ENCODE data around the gene CACNA2D1. TPM values are rescaled to one million over a fixed set of nuclear protein-coding genes. Genes with fewer than 3 reads are reported as not detected.

CACNA2D1 gene
- total and polyA plus RNA-seq, 4 donors, result 4.5 to 40.7 (median 24.3) TPM

DNA sequence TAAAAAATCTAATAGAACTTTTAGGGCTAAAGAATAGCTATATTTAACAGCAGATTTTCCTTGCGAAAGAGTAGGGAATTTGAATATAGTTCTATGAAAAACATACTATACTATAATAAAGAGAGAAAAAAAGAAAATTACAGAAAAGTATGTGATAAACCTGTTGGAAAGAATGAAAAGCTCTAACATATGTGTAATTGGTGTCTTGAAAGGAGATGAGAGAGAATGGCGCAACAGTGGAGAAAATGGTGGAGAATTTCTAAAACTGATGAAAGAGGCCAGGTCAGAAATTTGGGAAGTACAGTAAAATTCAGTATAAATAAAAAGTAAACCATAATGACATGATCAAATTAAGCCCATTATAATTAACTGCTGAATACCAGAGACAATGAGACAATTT lies 20.8 kb upstream of the CACNA2D1 start:
- no peak for ATAC-seq (ENCODE audit: low FRiP score)

DNA sequence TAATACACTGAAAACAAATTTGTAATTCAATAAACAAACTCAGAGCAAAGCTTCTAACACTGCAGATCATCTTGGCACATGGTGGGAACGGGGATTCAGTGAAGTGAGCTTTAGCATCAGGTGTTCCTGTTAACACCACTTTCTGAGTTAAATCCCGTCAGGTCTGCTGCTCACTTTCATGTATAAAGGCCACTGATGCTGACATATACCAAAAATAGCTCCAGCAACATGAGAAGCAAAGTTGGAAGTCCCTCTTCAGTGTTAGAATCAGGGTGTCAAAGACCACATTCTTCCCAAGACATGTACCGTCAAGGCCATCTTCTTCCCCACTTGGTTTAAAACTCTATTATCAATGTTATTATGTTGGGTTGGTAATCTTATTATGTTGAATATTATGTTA lies 11.7 kb upstream of the CACNA2D1 start:
- Histone ChIP-seq H3K9me3 (ENCODE audit: control insufficient read depth, low read length) (no peaks in the 10 kb centered on the region), H3K4me3 (ENCODE audit: low read length in 2 of 2) (no peak overlapping the region), H3K27ac (ENCODE audit: low read depth in 1 of 2, low read length in 2 of 2) (no peak overlapping the region), H3K27me3 (ENCODE audit: control insufficient read depth in 1 of 2, insufficient read depth in 2 of 2, low read length in 1 of 2) (no peaks in the 10 kb centered on the region), H3K4me1 (ENCODE audit: control insufficient read depth in 1 of 2, insufficient read depth in 2 of 2, low read length in 2 of 2) (no peaks in the 10 kb centered on the region), H3K36me3 (ENCODE audit: control insufficient read depth in 1 of 2, insufficient read depth in 2 of 2, low read length in 1 of 2) (no peaks in the 10 kb centered on the region)
- 94 to 96% methylated on average over 3 of the region's 3 CpGs for WGBS, 2 donors
- DNase-seq (no peak), ATAC-seq (ENCODE audit: low FRiP score) (no peak)
- intact Hi-C loops (cut with DNase I), result no loop called here

More for the DNA sequence above, 20.8 kb upstream of the CACNA2D1 start:
- Histone ChIP-seq H3K4me3 (ENCODE audit: low read length in 2 of 2) (no peak overlapping the region), H3K9me3 (ENCODE audit: control insufficient read depth, low read length) (no peaks in the 10 kb centered on the region), H3K27me3 (ENCODE audit: control insufficient read depth in 1 of 2, insufficient read depth in 2 of 2, low read length in 1 of 2) (no peaks in the 10 kb centered on the region), H3K27ac (ENCODE audit: low read depth in 1 of 2, low read length in 2 of 2) (no peak overlapping the region), H3K36me3 (ENCODE audit: control insufficient read depth in 1 of 2, insufficient read depth in 2 of 2, low read length in 1 of 2) (no peaks in the 10 kb centered on the region), H3K4me1 (ENCODE audit: control insufficient read depth in 1 of 2, insufficient read depth in 2 of 2, low read length in 2 of 2) (no peaks in the 10 kb centered on the region)
- intact Hi-C loops (cut with DNase I), result no loop called here
- WGBS, 2 donors, result 96 to 99% methylated on average over 2 of the region's 2 CpGs
- DNase-seq, result no peak

DNA sequence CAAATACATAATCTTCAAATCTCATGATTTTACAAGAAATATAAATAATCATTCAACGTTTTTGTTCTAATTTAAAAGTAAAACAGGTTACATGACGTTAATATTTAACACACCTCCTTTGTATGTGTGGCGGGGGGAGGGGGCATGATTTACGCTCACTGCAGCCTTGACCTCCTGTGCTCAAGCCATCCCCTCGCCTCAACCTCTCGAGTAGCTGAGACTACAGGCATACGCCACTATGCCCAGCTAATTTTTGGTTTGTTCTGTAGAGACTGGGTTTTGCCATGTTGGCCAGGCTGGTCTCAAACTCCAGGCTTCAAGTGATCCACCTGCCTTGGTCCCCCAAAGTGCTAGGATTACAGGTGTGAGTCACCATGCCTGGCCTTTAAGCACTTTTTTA lies 7.2 kb upstream of the CACNA2D1 start:
- H3K4me3 ChIP-seq (ENCODE audit: low read length in 2 of 2), result no peak overlapping the region
- H3K4me1 ChIP-seq (ENCODE audit: control insufficient read depth in 1 of 2, insufficient read depth in 2 of 2, low read length in 2 of 2), result no peaks in the 10 kb centered on the region
- ATAC-seq (ENCODE audit: low FRiP score) (no peak), DNase-seq (no peak)
- H3K36me3 ChIP-seq (ENCODE audit: control insufficient read depth in 1 of 2, insufficient read depth in 2 of 2, low read length in 1 of 2), result no peaks in the 10 kb centered on the region
- intact Hi-C loops (cut with DNase I), result no loop called here
- H3K27ac ChIP-seq (ENCODE audit: low read depth in 1 of 2, low read length in 2 of 2), result no peak overlapping the region
- no peaks in the 10 kb centered on the region for H3K9me3 ChIP-seq (ENCODE audit: control insufficient read depth, low read length)
- no peaks in the 10 kb centered on the region for H3K27me3 ChIP-seq (ENCODE audit: control insufficient read depth in 1 of 2, insufficient read depth in 2 of 2, low read length in 1 of 2)
- WGBS, 2 donors, result 83 to 86% methylated on average over 7 of the region's 7 CpGs

DNA sequence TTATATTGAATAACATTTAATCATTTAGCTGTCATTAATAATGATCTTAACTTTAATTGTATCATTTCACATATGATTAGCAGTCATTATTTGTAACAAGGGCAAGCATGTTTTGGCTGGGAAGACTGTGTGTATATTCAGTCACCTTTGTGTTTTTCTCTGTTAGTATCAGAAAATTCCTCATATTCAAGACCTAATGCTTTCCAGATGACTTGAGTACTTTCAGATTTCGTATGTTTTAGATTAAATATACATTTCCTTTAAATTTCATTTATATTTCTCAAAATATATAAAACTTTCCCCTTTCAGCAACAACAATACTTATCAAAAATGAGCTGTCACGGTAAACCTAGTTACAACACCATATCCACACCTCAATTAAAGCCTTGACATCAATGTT lies 6.3 kb upstream of the CACNA2D1 start:
- ATAC-seq (ENCODE audit: low FRiP score) (no peak), DNase-seq (no peak)
- Histone ChIP-seq H3K27ac (ENCODE audit: low read depth in 1 of 2, low read length in 2 of 2) (no peak overlapping the region), H3K4me1 (ENCODE audit: control insufficient read depth in 1 of 2, insufficient read depth in 2 of 2, low read length in 2 of 2) (no peaks in the 10 kb centered on the region), H3K36me3 (ENCODE audit: control insufficient read depth in 1 of 2, insufficient read depth in 2 of 2, low read length in 1 of 2) (no peaks in the 10 kb centered on the region), H3K27me3 (ENCODE audit: control insufficient read depth in 1 of 2, insufficient read depth in 2 of 2, low read length in 1 of 2) (no peaks in the 10 kb centered on the region), H3K4me3 (ENCODE audit: low read length in 2 of 2) (no peak overlapping the region), H3K9me3 (ENCODE audit: control insufficient read depth, low read length) (no peaks in the 10 kb centered on the region)
- WGBS, 2 donors, result 83 to 84% methylated on average over 2 of the region's 2 CpGs
- intact Hi-C loops (cut with DNase I), result no loop called here

DNA sequence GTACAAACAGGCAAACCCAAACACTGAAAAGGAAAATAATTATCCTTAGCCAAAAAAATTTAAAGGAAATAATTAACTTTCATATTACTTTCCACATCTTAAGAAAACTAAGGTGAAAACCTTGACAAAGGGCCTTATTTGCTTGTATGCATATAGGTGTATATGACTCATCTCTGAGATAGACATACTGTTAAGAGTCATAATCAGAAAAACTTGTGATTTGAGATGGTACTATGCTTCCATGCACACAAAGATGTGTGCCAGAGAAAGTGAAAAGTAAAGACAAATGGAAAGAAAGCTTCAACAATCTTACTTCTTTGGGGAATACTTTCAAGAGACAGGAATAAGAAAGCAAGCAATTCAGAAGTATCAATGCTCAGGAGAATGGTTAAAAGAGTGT lies 3.3 kb upstream of the CACNA2D1 start:
- H3K27ac ChIP-seq (ENCODE audit: low read depth in 1 of 2, low read length in 2 of 2), result no peak overlapping the region
- H3K27me3 ChIP-seq (ENCODE audit: control insufficient read depth in 1 of 2, insufficient read depth in 2 of 2, low read length in 1 of 2), result no peaks in the 10 kb centered on the region
- intact Hi-C loops (cut with DNase I), result no loop called here
- DNase-seq (no peak), ATAC-seq (ENCODE audit: low FRiP score) (no peak)
- H3K36me3 ChIP-seq (ENCODE audit: control insufficient read depth in 1 of 2, insufficient read depth in 2 of 2, low read length in 1 of 2), result no peaks in the 10 kb centered on the region
- no peaks in the 10 kb centered on the region for H3K4me1 ChIP-seq (ENCODE audit: control insufficient read depth in 1 of 2, insufficient read depth in 2 of 2, low read length in 2 of 2)
- H3K9me3 ChIP-seq (ENCODE audit: control insufficient read depth, low read length), result no peaks in the 10 kb centered on the region
- no peak overlapping the region for H3K4me3 ChIP-seq (ENCODE audit: low read length in 2 of 2)

DNA sequence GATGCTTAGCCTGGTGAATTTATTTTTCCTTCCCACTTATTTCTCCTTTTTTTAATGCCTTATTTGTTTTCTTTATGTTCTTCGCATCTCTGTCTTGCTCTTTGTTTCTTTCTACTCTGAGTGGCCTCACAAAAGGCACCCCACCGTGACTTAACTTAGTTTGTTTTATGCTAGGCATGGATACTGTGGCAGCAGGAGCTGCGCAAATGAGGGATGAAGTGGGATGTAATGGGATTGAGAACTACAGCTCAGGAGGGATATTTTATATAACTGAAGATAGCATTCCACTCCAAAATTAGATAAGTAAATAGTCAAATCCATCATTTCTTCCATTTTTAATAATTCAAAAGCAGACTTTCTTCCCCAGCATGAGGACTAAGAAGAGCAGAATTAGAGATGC lies 1.7 kb upstream of the CACNA2D1 start:
- WGBS, 2 donors, result 95 to 98% methylated on average over 3 of the region's 3 CpGs
- ATAC-seq (ENCODE audit: low FRiP score) (no peak), DNase-seq (no peak)
- Histone ChIP-seq H3K36me3 (ENCODE audit: control insufficient read depth in 1 of 2, insufficient read depth in 2 of 2, low read length in 1 of 2) (no peaks in the 10 kb centered on the region), H3K9me3 (ENCODE audit: control insufficient read depth, low read length) (no peaks in the 10 kb centered on the region), H3K4me3 (ENCODE audit: low read length in 2 of 2) (no peak overlapping the region), H3K27ac (ENCODE audit: low read depth in 1 of 2, low read length in 2 of 2) (no peak overlapping the region), H3K4me1 (ENCODE audit: control insufficient read depth in 1 of 2, insufficient read depth in 2 of 2, low read length in 2 of 2) (no peaks in the 10 kb centered on the region), H3K27me3 (ENCODE audit: control insufficient read depth in 1 of 2, insufficient read depth in 2 of 2, low read length in 1 of 2) (no peaks in the 10 kb centered on the region)
- intact Hi-C loops (cut with DNase I), result no loop called here

DNA sequence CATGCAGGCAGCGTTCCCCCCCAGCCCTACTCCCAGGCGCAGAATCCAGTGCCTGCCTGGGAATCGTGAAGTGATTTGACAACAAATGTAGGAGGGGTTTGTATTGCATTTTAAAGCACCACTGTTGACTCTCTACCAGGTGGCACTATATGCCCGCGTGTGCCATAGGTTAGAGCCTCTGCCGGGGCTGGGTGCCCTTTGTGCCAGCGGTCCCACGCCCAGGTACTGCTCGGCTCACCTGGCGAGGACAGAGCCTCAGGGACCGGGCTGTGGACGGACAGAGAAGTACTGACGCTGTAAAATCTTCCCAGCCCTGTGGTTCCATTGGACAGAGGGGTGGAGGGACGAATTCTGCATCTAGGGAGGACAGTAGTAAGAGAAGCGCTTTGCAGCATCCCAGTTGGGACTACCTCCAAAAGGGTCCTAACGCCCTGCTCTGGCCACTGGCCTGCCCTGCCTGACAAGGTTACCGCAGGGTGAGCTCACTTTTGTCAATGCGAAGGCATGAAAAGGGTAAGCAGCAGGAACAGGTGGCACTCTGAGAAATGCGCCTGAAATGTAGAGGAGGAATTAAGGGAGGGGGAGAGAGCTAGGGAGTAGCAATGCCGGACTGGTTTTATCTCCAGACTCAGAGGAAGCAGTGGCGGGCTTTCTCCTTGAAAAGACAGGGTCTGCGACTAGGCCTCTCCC lies 788 bp upstream of the CACNA2D1 start:
- ATAC-seq (ENCODE audit: low FRiP score) (no peak), DNase-seq (no peak)
- intact Hi-C loops (cut with DNase I), result no loop called here
- H3K36me3 ChIP-seq (ENCODE audit: control insufficient read depth in 1 of 2, insufficient read depth in 2 of 2, low read length in 1 of 2), result no peaks in the 10 kb centered on the region
- WGBS, 2 donors, result 30% methylated on average over 22 of the region's 22 CpGs
- H3K4me1 ChIP-seq (ENCODE audit: control insufficient read depth in 1 of 2, insufficient read depth in 2 of 2, low read length in 2 of 2), result no peaks in the 10 kb centered on the region
- H3K27ac ChIP-seq (ENCODE audit: low read depth in 1 of 2, low read length in 2 of 2), result peak overlapping the region in 1 of 2 donors; percentile 31
- no peaks in the 10 kb centered on the region for H3K27me3 ChIP-seq (ENCODE audit: control insufficient read depth in 1 of 2, insufficient read depth in 2 of 2, low read length in 1 of 2)
- H3K4me3 ChIP-seq (ENCODE audit: low read length in 2 of 2), result peak overlapping the region; percentile 77 to 92
- no peaks in the 10 kb centered on the region for H3K9me3 ChIP-seq (ENCODE audit: control insufficient read depth, low read length)

DNA sequence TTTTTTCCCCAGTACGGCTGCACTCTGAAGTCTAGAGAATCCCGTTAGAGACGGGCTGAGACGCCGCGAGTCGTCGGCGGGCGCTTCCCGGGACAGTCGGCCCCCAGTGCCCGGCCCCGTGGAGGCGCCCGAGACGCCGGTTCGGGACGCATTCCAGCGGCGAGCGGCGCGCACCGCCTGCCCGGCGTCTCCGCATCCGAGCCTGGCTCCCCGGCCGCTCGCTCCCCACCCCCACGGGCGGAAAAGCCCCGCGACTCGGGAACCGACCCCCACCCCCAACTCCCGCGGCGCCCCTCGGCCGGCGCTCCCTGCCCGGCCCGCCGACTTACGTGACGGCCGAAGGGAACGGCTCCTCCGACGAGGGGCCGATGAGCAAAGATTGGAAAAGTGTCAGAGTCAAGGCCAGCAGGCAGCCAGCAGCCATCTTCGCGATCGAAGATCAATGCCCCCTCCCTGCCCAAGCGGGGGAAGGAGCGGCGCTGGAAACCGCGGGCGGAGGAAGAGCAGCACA lies 486 bp downstream of the CACNA2D1 start:
- ATAC-seq (ENCODE audit: low FRiP score) (peak; percentile 66), DNase-seq (peak; percentile 54 to 84)
- 1% methylated on average over 61 to 64 of the region's 64 CpGs for WGBS, 2 donors
- H3K9me3 ChIP-seq (ENCODE audit: control insufficient read depth, low read length), result no peaks in the 10 kb centered on the region
- peak overlapping the region; percentile 73 to 93 for H3K27ac ChIP-seq (ENCODE audit: low read depth in 1 of 2, low read length in 2 of 2)
- intact Hi-C loops (cut with DNase I), result no loop called here
- no peaks in the 10 kb centered on the region for H3K27me3 ChIP-seq (ENCODE audit: control insufficient read depth in 1 of 2, insufficient read depth in 2 of 2, low read length in 1 of 2)
- no peaks in the 10 kb centered on the region for H3K36me3 ChIP-seq (ENCODE audit: control insufficient read depth in 1 of 2, insufficient read depth in 2 of 2, low read length in 1 of 2)
- no peaks in the 10 kb centered on the region for H3K4me1 ChIP-seq (ENCODE audit: control insufficient read depth in 1 of 2, insufficient read depth in 2 of 2, low read length in 2 of 2)
- peak overlapping the region; percentile 77 to 92 for H3K4me3 ChIP-seq (ENCODE audit: low read length in 2 of 2)

DNA sequence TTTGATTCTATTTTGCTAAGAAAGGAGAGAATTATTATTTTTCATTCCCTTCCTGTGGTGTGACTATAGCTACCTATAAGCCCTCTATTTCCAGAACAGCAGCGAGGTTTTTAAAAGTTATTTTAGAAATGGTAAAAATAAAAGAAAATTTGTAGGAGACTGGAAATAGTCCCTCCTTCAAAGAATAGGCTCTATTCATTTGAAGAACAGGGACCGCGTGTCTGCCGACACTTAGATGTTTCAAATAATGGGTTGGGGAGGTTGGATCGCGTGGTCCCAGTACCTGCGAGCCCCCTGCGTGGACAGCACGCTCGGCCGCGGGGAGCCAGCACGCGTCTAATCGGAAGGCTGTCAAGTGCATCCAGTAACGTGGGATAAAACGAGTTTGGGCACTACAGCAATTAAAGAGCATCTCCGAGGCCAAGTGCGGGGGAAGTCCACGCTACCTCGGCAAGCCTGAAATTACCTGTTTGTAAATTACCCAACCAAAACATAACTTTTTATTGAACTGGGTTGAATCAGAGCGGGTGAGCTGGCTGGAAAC lies 1.0 kb downstream of the CACNA2D1 start:
- Histone ChIP-seq H3K27me3 (ENCODE audit: control insufficient read depth in 1 of 2, insufficient read depth in 2 of 2, low read length in 1 of 2) (no peaks in the 10 kb centered on the region), H3K9me3 (ENCODE audit: control insufficient read depth, low read length) (no peaks in the 10 kb centered on the region), H3K4me3 (ENCODE audit: low read length in 2 of 2) (peak overlapping the region; percentile 77 to 92), H3K4me1 (ENCODE audit: control insufficient read depth in 1 of 2, insufficient read depth in 2 of 2, low read length in 2 of 2) (no peaks in the 10 kb centered on the region), H3K27ac (ENCODE audit: low read depth in 1 of 2, low read length in 2 of 2) (no peak overlapping the region), H3K36me3 (ENCODE audit: control insufficient read depth in 1 of 2, insufficient read depth in 2 of 2, low read length in 1 of 2) (no peaks in the 10 kb centered on the region)
- ATAC-seq (ENCODE audit: low FRiP score) (no peak), DNase-seq (no peak)
- 1 to 2% methylated on average over 22 of the region's 22 CpGs for WGBS, 2 donors
- intact Hi-C loops (cut with DNase I), result no loop called here
